ENCODE data around the gene TMTC2. TPM values are rescaled to one million over a fixed set of nuclear protein-coding genes. Genes with fewer than 3 reads are reported as not detected.
A peak's percentile ranks its signal among the peaks of the same experiment; 100 is the strongest.
"Not testable (repeated sequence)": the region's sequence is repeated elsewhere in the genome, so short reads cannot be mapped to it uniquely, and the experiment has no call there.

The TMTC2 gene
- total and polyA plus RNA-seq, 3 donors from 2014 or later = 8.1 to 22.4 (median 19.4) TPM

GRCh38 chr12:83114966-83115365, 428.3 kb downstream of the TMTC2 start:
- H3K9me3 ChIP-seq = no peaks in the 10 kb centered on the region
- H3K4me3 ChIP-seq = no peak overlapping the region
- no peak for DNase-seq
- H3K36me3 ChIP-seq (ENCODE audit: low read depth, missing control alignments) = no peaks in the 10 kb centered on the region
- H3K27me3 ChIP-seq = no peaks in the 10 kb centered on the region
- intact Hi-C loops (cut with DNase I; ENCODE audit: low total_unique reads) = no loop called here
- WGBS, 2 donors = 83 to 84% methylated on average over 4 of the region's 4 CpGs
- no peak overlapping the region for H3K27ac ChIP-seq
- no peak for TF ChIP-seq POLR2A (IDR thresholded peaks at IDR 0.05)
- TF ChIP-seq CTCF (IDR thresholded peaks at IDR 0.05) = no peak
- no peaks in the 10 kb centered on the region for H3K4me1 ChIP-seq

- H3K9me3 ChIP-seq; H3K36me3 ChIP-seq (ENCODE audit: low read depth, missing control alignments); H3K4me1 ChIP-seq; H3K4me3 ChIP-seq; H3K27ac ChIP-seq; intact Hi-C loops (cut with DNase I; ENCODE audit: low total_unique reads); H3K27me3 ChIP-seq; DNase-seq: not testable (repeated sequence)
- WGBS, 2 donors = 83 to 89% methylated on average over 3 of the region's 3 CpGs
Observed at GRCh38 chr12:83117926-83118325, 431.2 kb downstream of the TMTC2 start.

GRCh38 chr12:83121897-83122622, 435.4 kb downstream of the TMTC2 start:
- Histone ChIP-seq H3K27me3 (no peaks in the 10 kb centered on the region), H3K27ac (no peak overlapping the region)

GRCh38 chr12:83122623-83122934, 435.9 kb downstream of the TMTC2 start:
- Histone ChIP-seq H3K27me3 (no peaks in the 10 kb centered on the region), H3K4me3 (no peak overlapping the region), H3K4me1 (no peaks in the 10 kb centered on the region), H3K27ac (no peak overlapping the region), H3K36me3 (ENCODE audit: low read depth, missing control alignments) (no peaks in the 10 kb centered on the region), H3K9me3 (no peaks in the 10 kb centered on the region)
- WGBS, 2 donors = 59 to 76% methylated on average over 3 of the region's 3 CpGs
- intact Hi-C loops (cut with DNase I; ENCODE audit: low total_unique reads) = no loop called here
- DNase-seq = no peak
- no peak for TF ChIP-seq CTCF (IDR thresholded peaks at IDR 0.05)
- TF ChIP-seq POLR2A (IDR thresholded peaks at IDR 0.05) = no peak

More at GRCh38 chr12:83121897-83122622, 435.4 kb downstream of the TMTC2 start:
- Histone ChIP-seq H3K9me3 (no peaks in the 10 kb centered on the region), H3K4me3 (no peak overlapping the region), H3K36me3 (ENCODE audit: low read depth, missing control alignments) (no peaks in the 10 kb centered on the region), H3K4me1 (no peaks in the 10 kb centered on the region)
- no peak for TF ChIP-seq CTCF (IDR thresholded peaks at IDR 0.05)
- TF ChIP-seq POLR2A (IDR thresholded peaks at IDR 0.05) = no peak
- intact Hi-C loops (cut with DNase I; ENCODE audit: low total_unique reads) = no loop called here
- peak; percentile 42 for DNase-seq
- WGBS, 2 donors = 76 to 86% methylated on average over 15 of the region's 15 CpGs

GRCh38 chr12:83123039-83123438, 436.3 kb downstream of the TMTC2 start:
- Histone ChIP-seq H3K4me1 (no peaks in the 10 kb centered on the region), H3K9me3 (no peaks in the 10 kb centered on the region), H3K27me3 (no peaks in the 10 kb centered on the region), H3K27ac (no peak overlapping the region), H3K36me3 (ENCODE audit: low read depth, missing control alignments) (no peaks in the 10 kb centered on the region), H3K4me3 (no peak overlapping the region)
- intact Hi-C loops (cut with DNase I; ENCODE audit: low total_unique reads) = no loop called here
- TF ChIP-seq POLR2A (IDR thresholded peaks at IDR 0.05) (no peak), CTCF (IDR thresholded peaks at IDR 0.05) (no peak)
- 47 to 70% methylated on average over 2 of the region's 2 CpGs for WGBS, 2 donors
- DNase-seq = no peak

All from testis (tissue), 3 donors.